Measurements from ENCODE around the gene NRXN3. TPM values are rescaled to one million over a fixed set of nuclear protein-coding genes. Genes with fewer than 3 reads are reported as not detected.

The NRXN3 gene
- polyA plus RNA-seq, 1 experiment: 7.0 TPM

DNA sequence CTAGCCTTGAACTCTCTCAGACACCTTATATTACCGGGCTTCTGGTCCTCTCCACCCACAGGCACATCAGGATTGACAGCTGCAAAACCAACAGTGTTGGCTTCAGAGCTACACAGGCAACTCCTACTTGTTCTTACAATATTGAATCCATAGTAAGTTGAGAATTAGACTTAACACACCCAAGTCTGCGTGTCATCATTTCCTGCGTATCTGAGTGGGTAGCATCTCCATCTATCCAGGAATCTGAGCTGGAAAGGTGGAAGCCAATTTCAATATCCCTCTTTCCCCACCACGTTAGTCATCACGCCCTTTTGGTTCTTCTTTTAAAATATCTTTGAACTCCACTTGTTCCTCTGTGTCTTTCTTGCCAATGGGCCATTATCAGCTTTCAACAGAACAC, 37.2 kb downstream of the NRXN3 start:
- ChIA-PET POLR2A (no interaction called here), CTCF (no interaction called here)
- no peak overlapping the region for H3K4me3 ChIP-seq (ENCODE audit: low read depth, low read length)
- no peak for DNase-seq (ENCODE audit: low read depth)
- no peaks in the 10 kb centered on the region for H3K36me3 ChIP-seq (ENCODE audit: control insufficient read depth, insufficient read depth, low read length)
- TF ChIP-seq CTCF (IDR thresholded peaks at IDR 0.05; ENCODE audit: insufficient read depth, low read depth, low read length): no peak
- H3K27me3 ChIP-seq (ENCODE audit: control insufficient read depth, insufficient read depth, low read length): no peaks in the 10 kb centered on the region

DNA sequence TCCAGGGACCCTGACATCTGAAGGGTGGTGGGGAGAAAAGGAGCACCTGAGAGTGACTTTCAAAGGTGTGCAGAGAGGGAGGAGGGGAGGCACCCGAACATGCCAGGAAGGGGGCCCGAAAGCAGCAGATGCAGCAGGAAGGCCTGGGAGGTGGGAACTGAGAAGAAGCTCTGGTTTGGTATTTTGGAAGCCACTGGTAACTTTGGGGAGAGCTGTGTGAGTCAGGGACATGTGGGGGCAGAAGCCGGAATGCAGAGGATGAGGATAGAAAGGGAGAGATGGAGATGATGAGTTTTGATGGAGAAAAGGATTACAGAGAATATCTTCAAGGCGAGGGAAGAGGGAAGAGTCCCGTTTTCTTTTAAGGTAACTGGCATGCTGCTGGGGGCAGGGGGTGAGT, 50.1 kb downstream of the NRXN3 start:
- TF ChIP-seq CTCF (IDR thresholded peaks at IDR 0.05; ENCODE audit: insufficient read depth, low read depth, low read length): no peak
- CTCF ChIA-PET: no interaction called here
- Histone ChIP-seq H3K36me3 (ENCODE audit: control insufficient read depth, insufficient read depth, low read length) (no peaks in the 10 kb centered on the region), H3K27me3 (ENCODE audit: control insufficient read depth, insufficient read depth, low read length) (no peaks in the 10 kb centered on the region), H3K4me3 (ENCODE audit: low read depth, low read length) (no peak overlapping the region)
- POLR2A ChIA-PET: no interaction called here
- DNase-seq (ENCODE audit: low read depth): no peak

DNA sequence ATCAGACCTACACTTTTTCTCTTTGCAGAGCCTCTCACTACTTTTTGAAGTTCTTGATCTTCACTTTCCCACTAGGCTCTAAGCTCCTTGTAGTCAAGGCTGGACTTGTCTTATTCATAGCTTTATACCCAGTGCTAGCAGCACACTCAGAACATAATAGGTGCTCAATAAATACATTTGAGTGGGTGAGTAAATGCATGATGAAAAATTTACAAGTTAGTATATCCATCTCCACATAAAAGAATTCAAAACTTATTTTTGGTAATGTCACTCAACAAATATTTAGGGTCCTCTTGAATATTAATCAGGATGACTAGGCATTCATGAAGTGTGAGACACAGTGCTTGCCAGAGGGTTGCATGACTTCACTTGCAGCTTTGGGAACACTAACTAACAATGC, 52.6 kb downstream of the NRXN3 start:
- H3K36me3 ChIP-seq (ENCODE audit: control insufficient read depth, insufficient read depth, low read length): no peaks in the 10 kb centered on the region
- TF ChIP-seq CTCF (IDR thresholded peaks at IDR 0.05; ENCODE audit: insufficient read depth, low read depth, low read length): no peak
- no peak for DNase-seq (ENCODE audit: low read depth)
- no peak overlapping the region for H3K4me3 ChIP-seq (ENCODE audit: low read depth, low read length)
- CTCF ChIA-PET: no interaction called here
- H3K27me3 ChIP-seq (ENCODE audit: control insufficient read depth, insufficient read depth, low read length): no peaks in the 10 kb centered on the region
- POLR2A ChIA-PET: no interaction called here

DNA sequence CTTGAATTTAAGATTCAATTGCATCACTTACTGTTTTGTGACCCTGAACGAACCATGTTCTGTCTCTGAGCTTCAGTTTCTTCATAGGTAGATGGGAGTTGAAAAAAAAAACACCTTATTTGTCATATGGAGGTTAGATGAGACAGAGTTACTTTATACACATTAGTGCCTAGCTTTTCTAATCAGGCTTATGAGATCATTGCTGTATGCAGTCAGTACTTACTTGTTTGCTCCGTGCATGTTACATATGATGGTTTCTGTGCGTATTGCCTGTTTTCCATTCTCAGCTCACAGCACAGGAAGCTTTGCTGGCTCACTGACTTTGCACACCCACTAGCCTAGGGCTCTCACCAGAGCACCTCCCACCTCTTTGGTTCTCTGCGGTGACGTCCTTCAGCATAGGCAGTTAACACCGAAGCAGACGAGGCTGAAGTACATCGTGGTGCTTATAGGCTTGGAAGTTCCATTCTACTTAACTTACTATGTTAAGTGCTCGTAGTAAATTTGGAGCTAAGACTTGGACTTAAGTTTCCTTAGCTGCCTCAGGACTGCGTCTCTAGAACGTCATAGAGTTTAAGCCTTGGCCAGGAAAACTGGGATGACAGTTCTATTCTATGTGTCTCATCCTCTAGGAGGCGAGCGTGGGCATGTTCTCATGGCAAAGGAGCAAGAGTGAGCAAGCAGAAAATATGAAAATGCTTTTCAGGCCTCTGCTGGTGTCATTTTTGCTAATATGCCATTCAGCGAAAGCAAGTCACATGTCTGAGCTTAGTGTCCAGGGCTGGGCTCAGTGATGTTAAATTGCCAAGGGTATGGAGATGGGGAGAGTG, 57.3 kb downstream of the NRXN3 start:
- no peak overlapping the region for H3K4me3 ChIP-seq (ENCODE audit: low read depth, low read length)
- no peaks in the 10 kb centered on the region for H3K27me3 ChIP-seq (ENCODE audit: control insufficient read depth, insufficient read depth, low read length)
- ChIA-PET POLR2A (no interaction called here), CTCF (no interaction called here)
- DNase-seq (ENCODE audit: low read depth): no peak
- H3K36me3 ChIP-seq (ENCODE audit: control insufficient read depth, insufficient read depth, low read length): no peaks in the 10 kb centered on the region
- no peak for TF ChIP-seq CTCF (IDR thresholded peaks at IDR 0.05; ENCODE audit: insufficient read depth, low read depth, low read length)

DNA sequence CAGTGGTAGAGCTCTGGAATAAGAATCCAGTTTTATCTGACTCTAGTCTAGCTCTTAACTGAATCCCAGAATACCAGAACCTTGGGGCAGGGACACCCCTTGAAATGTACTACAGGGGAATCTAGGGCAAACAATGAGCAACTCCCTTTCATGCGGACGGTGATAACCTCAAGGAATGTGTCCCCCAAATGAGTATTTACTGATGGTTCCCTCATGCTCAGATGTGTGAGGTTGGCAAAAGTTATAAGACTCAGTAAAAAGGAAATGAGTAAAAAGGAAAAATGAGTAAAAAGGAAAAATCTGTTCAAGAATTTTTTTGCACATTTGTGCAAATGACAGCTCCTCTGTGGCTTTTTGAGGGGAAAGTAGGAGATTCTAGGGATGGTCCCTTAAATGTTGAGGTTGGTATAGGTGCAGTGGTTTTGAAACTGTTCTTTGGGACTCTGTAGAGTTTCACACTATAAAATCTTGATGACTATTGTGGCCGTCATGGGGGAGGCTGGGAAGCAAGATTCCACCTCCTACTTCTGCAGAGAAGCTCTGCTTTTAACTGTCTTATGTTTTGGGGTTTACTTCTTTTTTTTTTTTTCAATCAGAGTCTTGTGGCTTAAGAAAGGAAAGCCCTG, 58.6 kb downstream of the NRXN3 start:
- ChIA-PET CTCF (no interaction called here), POLR2A (no interaction called here)
- H3K36me3 ChIP-seq (ENCODE audit: control insufficient read depth, insufficient read depth, low read length): no peaks in the 10 kb centered on the region

More for the DNA sequence above, 58.6 kb downstream of the NRXN3 start:
- TF ChIP-seq CTCF (IDR thresholded peaks at IDR 0.05; ENCODE audit: insufficient read depth, low read depth, low read length): no peak
- H3K27me3 ChIP-seq (ENCODE audit: control insufficient read depth, insufficient read depth, low read length): no peaks in the 10 kb centered on the region
- DNase-seq (ENCODE audit: low read depth): no peak
- no peak overlapping the region for H3K4me3 ChIP-seq (ENCODE audit: low read depth, low read length)

Measured in BJ (cell line).